Stimulated activated CD8-positive, alpha-beta memory T cell treated with anti-CD3 and anti-CD28 coated beads, Interleukin-12 subunit alpha, Interleukin-12 subunit beta, amount 100 ng/mL, for 1 hour (primary cell): Measurements from ENCODE around the gene TBC1D4.

Experiments used
- DNase-seq: peaks from one replicate; pipeline ENCODE4 v3.0.0-alpha.2; 2020; ENCODE audit warnings: low read depth

Gene TBC1D4

GRCh38 chr13:75482070-75482819 lies at the start of gene TBC1D4:
TBC1D4 (minus strand) TSS chr13:75482169; CDS start chr13:75481767, 402 bp downstream.
- peak; percentile 13 for DNase-seq

- DNase-seq = no peak
Observed at GRCh38 chr13:75530549-75530961, 48.6 kb upstream of the TBC1D4 start.

GRCh38 chr13:75521956-75522355 lies 40.0 kb upstream of the TBC1D4 start:
- no peak for DNase-seq

GRCh38 chr13:75518439-75519088 lies 36.6 kb upstream of the TBC1D4 start:
- no peak for DNase-seq

- no peak for DNase-seq
Observed at GRCh38 chr13:75514080-75514995, 32.4 kb upstream of the TBC1D4 start.

GRCh38 chr13:75513271-75513670 lies 31.3 kb upstream of the TBC1D4 start:
- DNase-seq = no peak

- DNase-seq = no peak
Observed at GRCh38 chr13:75512253-75512652, 30.3 kb upstream of the TBC1D4 start.

- DNase-seq = no peak
Observed at GRCh38 chr13:75511051-75511625, 29.2 kb upstream of the TBC1D4 start.

- DNase-seq = no peak
Observed at GRCh38 chr13:75508002-75508548, 26.1 kb upstream of the TBC1D4 start.

GRCh38 chr13:75507027-75508001 lies 25.3 kb upstream of the TBC1D4 start:
- DNase-seq = no peak

GRCh38 chr13:75506018-75506417 lies 24.0 kb upstream of the TBC1D4 start:
- no peak for DNase-seq

- DNase-seq = no peak
Observed at GRCh38 chr13:75505327-75505726, 23.4 kb upstream of the TBC1D4 start.

- no peak for DNase-seq
Observed at GRCh38 chr13:75495938-75496337, 14.0 kb upstream of the TBC1D4 start.

- no peak for DNase-seq
Observed at GRCh38 chr13:75494491-75494890, 12.5 kb upstream of the TBC1D4 start.

GRCh38 chr13:75493156-75493555 lies 11.2 kb upstream of the TBC1D4 start:
- no peak for DNase-seq

GRCh38 chr13:75492389-75492788 lies 10.4 kb upstream of the TBC1D4 start:
- DNase-seq = no peak

- DNase-seq = no peak
Observed at GRCh38 chr13:75491376-75491775, 9.4 kb upstream of the TBC1D4 start.

GRCh38 chr13:75489502-75490263 lies 7.7 kb upstream of the TBC1D4 start:
- no peak for DNase-seq

GRCh38 chr13:75486146-75487062 lies 4.4 kb upstream of the TBC1D4 start:
- no peak for DNase-seq
